Measurements from ENCODE around the gene SHANK2. TPM values are rescaled to one million over a fixed set of nuclear protein-coding genes. Genes with fewer than 3 reads are reported as not detected.

Gene SHANK2
- total RNA-seq, 1 experiment from 2014 or later: 23.8 TPM

DNA sequence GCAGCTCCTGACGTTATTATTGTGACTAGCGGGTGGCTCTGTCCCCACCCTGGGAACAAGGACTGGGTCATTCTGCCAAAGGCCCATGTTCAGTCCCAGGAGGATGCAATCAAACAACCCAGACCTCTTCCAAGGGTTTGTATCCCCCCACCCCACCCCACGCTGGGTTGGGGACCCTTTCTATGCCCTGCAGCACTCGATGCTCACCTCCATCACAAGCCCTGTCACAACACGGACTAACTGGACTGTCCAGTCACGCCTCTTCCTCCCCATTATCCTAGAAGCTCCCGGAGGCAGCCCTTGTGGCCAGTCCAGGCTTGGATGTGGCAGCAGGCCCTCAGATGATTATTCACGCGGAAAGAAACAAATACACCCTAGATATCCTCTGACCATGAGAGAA, 3.7 kb downstream of the SHANK2 start:
- Histone ChIP-seq H2BK5ac (ENCODE audit: insufficient read length, low read length) (no peak overlapping the region), H3K79me2 (ENCODE audit: insufficient read depth, low read length) (peaks cover 20% of the 10 kb centered on the region; the same call in 1 of the 2 replicates), H3K4me1 (ENCODE audit: insufficient read depth, low read length) (peaks cover 20% of the 10 kb centered on the region), H3K4me2 (ENCODE audit: insufficient read depth, insufficient read length, low read length) (no peak overlapping the region), H4K8ac (replicated peaks; ENCODE audit: insufficient read length, low read depth, low read length) (no peak overlapping the region), H3K23ac (ENCODE audit: insufficient read length, low read depth, low read length) (no peak overlapping the region), H3K4ac (ENCODE audit: low read depth, low read length) (no peak overlapping the region), H3K23me2 (ENCODE audit: insufficient read length, low read depth, low read length, poor library complexity, severe bottlenecking) (peaks cover 22% of the 10 kb centered on the region), H4K5ac (ENCODE audit: insufficient read length, low read depth, low read length) (no peak overlapping the region), H3K9ac (ENCODE audit: extremely low read depth, insufficient read length, low read length) (no peak overlapping the region), H3K56ac (ENCODE audit: insufficient read length, low read depth, low read length) (no peak overlapping the region), H3K27me3 (ENCODE audit: insufficient read depth, low read length) (no peaks in the 10 kb centered on the region), H2BK20ac (ENCODE audit: low read depth, low read length, poor library complexity, severe bottlenecking) (no peak overlapping the region), H2BK120ac (ENCODE audit: low read depth, low read length, poor library complexity, severe bottlenecking) (no peak overlapping the region), H3K9me3 (ENCODE audit: control insufficient read depth, low read depth, low read length) (no peaks in the 10 kb centered on the region), H4K91ac (ENCODE audit: insufficient read length, low read depth, low read length) (no peak overlapping the region), H3T11ph (ENCODE audit: low read length) (no peak overlapping the region), H3K27ac (ENCODE audit: insufficient read length, low read depth, low read length) (no peak overlapping the region), H4K20me1 (ENCODE audit: control insufficient read depth, insufficient read depth, insufficient read length) (no peaks in the 10 kb centered on the region), H2BK12ac (ENCODE audit: insufficient read length, low read depth, low read length) (no peak overlapping the region), H3K14ac (ENCODE audit: insufficient read depth, low read length) (peak overlapping the region; percentile 12; the same call in 1 of the 2 replicates), H2BK15ac (ENCODE audit: low read depth, low read length) (no peak overlapping the region), H2AFZ (ENCODE audit: low read length) (no peak overlapping the region), H3K79me1 (ENCODE audit: insufficient read depth, low read depth, low read length, poor library complexity, severe bottlenecking) (peaks cover 3% of the 10 kb centered on the region), H2AK5ac (ENCODE audit: insufficient read length, low read length) (no peak overlapping the region), H3K18ac (ENCODE audit: insufficient read length, low read depth, low read length) (no peak overlapping the region)
- H3K4me1 Mint-ChIP-seq: peaks cover 69 to 74% of the 10 kb centered on the region in 2 experiments
- peak overlapping the region; percentile 25 to 67; a peak in 2 of 5 replicates for H3K4me3 Mint-ChIP-seq
- WGBS (ENCODE audit: extremely low coverage, insufficient read length, low lambda C conversion rate): no CpG with 5 or more reads among the region's 9 CpGs
- peak overlapping the region in 2 of 3 experiments; percentile 7 to 100; a peak in 4 of 7 replicates for H3K27ac Mint-ChIP-seq
- DNase-seq: peak; percentile 24
- TF ChIP-seq, protein P1, sequence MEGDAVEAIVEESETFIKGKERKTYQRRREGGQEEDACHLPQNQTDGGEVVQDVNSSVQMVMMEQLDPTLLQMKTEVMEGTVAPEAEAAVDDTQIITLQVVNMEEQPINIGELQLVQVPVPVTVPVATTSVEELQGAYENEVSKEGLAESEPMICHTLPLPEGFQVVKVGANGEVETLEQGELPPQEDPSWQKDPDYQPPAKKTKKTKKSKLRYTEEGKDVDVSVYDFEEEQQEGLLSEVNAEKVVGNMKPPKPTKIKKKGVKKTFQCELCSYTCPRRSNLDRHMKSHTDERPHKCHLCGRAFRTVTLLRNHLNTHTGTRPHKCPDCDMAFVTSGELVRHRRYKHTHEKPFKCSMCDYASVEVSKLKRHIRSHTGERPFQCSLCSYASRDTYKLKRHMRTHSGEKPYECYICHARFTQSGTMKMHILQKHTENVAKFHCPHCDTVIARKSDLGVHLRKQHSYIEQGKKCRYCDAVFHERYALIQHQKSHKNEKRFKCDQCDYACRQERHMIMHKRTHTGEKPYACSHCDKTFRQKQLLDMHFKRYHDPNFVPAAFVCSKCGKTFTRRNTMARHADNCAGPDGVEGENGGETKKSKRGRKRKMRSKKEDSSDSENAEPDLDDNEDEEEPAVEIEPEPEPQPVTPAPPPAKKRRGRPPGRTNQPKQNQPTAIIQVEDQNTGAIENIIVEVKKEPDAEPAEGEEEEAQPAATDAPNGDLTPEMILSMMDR (conservative IDR thresholded peaks at IDR 0.05): no peak
- no peaks in the 10 kb centered on the region for H3K9me3 Mint-ChIP-seq
- no peaks in the 10 kb centered on the region; a peak in 1 of 7 replicates for H3K36me3 Mint-ChIP-seq (ENCODE audit: insufficient read depth in 1 of 3, low read depth in 3 of 3)
- peaks cover 15% of the 10 kb centered on the region for H3K27me3 Mint-ChIP-seq (ENCODE audit: low read depth)

Measured in H9 (cell line).